Ovary (tissue), 9 donors: ENCODE data around the gene TMC6. TPM values are rescaled to one million over a fixed set of nuclear protein-coding genes. Genes with fewer than 3 reads are reported as not detected.

Source experiments
- DNase-seq, 5 donors: peaks; one replicate each; pipeline ENCODE4 v3.0.0-alpha.2; 2019 to 2020
- H3K27ac ChIP-seq, 2 donors: fragments of 200-600 bp; one replicate each; pipeline versions ENCODE4 v1.5.1 to v1.8.0; 2019 to 2022
- H3K27me3 ChIP-seq: fragments of 200-600 bp; one replicate; pipeline ENCODE4 v1.8.0; 2022
- H3K36me3 ChIP-seq: fragments of 200-600 bp; sonication (generic); one replicate; pipeline ENCODE4 v1.5.1; 2019
- H3K4me1 ChIP-seq: one replicate; pipeline ENCODE4 v1.8.1; 2013; ENCODE audit warnings: mild to moderate bottlenecking, moderate library complexity; ENCODE audit not compliant: insufficient read depth
- H3K4me3 ChIP-seq: fragments of 200-600 bp; sonication (generic); one replicate; pipeline ENCODE4 v1.5.1; 2017
- H3K9me3 ChIP-seq, 2 donors: fragments of 200-600 bp in 1 of 2; sonication (generic) in 1 of 2; one replicate each; pipeline versions ENCODE4 v1.5.1 to v1.8.1; 2013 to 2019; ENCODE audit warnings: mild to moderate bottlenecking in 1 of 2, moderate library complexity in 1 of 2
- EP300 ChIP-seq: sonication (generic); formaldehyde crosslinking; IDR thresholded peaks from one replicate; pipeline ENCODE4 v1.6.1; 2017; ENCODE audit warnings: antibody characterized with exemption
- POLR2A ChIP-seq: fragments of 450-650 bp; IDR thresholded peaks from one replicate; pipeline ENCODE4 v1.6.1; 2017; ENCODE audit warnings: antibody characterized with exemption, mild to moderate bottlenecking, moderate library complexity
- WGBS, 3 donors: extraction: QIAGEN DNeasy Blood & Tissue Kit in 1 of 3; methylation state at CpG; one replicate each; pipeline versions ENCODE4 v1.1.5 to v1.1.7; 2013 to 2017; 5-methylcytosine and 5-hydroxymethylcytosine counted together
- intact Hi-C, 4 donors: fragments of 100-400 bp; cut with DNase I; formaldehyde crosslinking; loops; one replicate each; pipeline versions ENCODE4 v1.11.0 to v1.15.1; 2022 to 2023
- polyA plus RNA-seq, 2 donors: library from polyadenylated mRNA; stranded (reverse); fragments of 200-250 nt in 1 of 2; fragments of 350-450 nt in 1 of 2; fragmentation: Illumina TruSeq in 1 of 2; extraction: RNeasy Lipid Tissue Mini Kit (QIAGEN cat#74804) in 1 of 2; gene quantifications; one replicate each; pipeline ENCODE4 v1.2.3, GENCODE V29; 2013 to 2014
- total RNA-seq, 7 donors: library from RNA; depleted of rRNA in 2 of 7; stranded (reverse); fragments of >200 nt in 2 of 7; fragmentation: NEBNext Ultra II Directional in 3 of 7; extraction: Animal tissue kit (Norgen Biotek cat#: 25700) in 3 of 7; gene quantifications; one replicate each; pipeline versions ENCODE4 v1.1.0 to v1.2.4, GENCODE V29; 2016 to 2023
- TF ChIP-seq, protein P1 (sequence below), 3 donors: fragments of 450-650 bp in 2 of 3; fragments of 200-600 bp in 1 of 3; IDR thresholded peaks; one replicate each; pipeline versions ENCODE4 v1.5.1 to v1.8.0; 2016 to 2022; ENCODE audit warnings: antibody characterized with exemption in 3 of 3, mild to moderate bottlenecking in 1 of 3
- donor health status: DM: no; HTN: no; CAD: no; lungs with moderate emphysema.
- donor health status: DM: no; HTN: no; CAD: no.
- donor health status: Bipolar disorder and iron deficiency.
- donor health status: DM: yes; HTN: yes; CAD: no.
- donor health status: DM: no; HTN: no; CAD: no.
- donor health status: DM: yes; HTN: yes; CAD: no.

Gene TMC6
- total and polyA plus RNA-seq, 9 donors: 1.2 to 26.8 (median 8.3) TPM

GRCh38 chr17:78096093-78096492 lies 32.5 kb downstream of the TMC6 start:
- H3K36me3 ChIP-seq: no peaks in the 10 kb centered on the region
- 88 to 90% (median 89%) methylated on average over 9 of the region's 9 CpGs for WGBS, 3 donors
- intact Hi-C loops: no loop called here
- H3K4me1 ChIP-seq: no peaks in the 10 kb centered on the region
- no peak for TF ChIP-seq POLR2A
- TF ChIP-seq, protein P1, sequence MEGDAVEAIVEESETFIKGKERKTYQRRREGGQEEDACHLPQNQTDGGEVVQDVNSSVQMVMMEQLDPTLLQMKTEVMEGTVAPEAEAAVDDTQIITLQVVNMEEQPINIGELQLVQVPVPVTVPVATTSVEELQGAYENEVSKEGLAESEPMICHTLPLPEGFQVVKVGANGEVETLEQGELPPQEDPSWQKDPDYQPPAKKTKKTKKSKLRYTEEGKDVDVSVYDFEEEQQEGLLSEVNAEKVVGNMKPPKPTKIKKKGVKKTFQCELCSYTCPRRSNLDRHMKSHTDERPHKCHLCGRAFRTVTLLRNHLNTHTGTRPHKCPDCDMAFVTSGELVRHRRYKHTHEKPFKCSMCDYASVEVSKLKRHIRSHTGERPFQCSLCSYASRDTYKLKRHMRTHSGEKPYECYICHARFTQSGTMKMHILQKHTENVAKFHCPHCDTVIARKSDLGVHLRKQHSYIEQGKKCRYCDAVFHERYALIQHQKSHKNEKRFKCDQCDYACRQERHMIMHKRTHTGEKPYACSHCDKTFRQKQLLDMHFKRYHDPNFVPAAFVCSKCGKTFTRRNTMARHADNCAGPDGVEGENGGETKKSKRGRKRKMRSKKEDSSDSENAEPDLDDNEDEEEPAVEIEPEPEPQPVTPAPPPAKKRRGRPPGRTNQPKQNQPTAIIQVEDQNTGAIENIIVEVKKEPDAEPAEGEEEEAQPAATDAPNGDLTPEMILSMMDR (IDR thresholded peaks at IDR 0.05): no peak
- no peak for TF ChIP-seq EP300
- H3K27me3 ChIP-seq: no peaks in the 10 kb centered on the region
- no peak for DNase-seq
- H3K4me3 ChIP-seq: no peak overlapping the region
- H3K27ac ChIP-seq: no peak overlapping the region
- H3K9me3 ChIP-seq: no peaks in the 10 kb centered on the region

GRCh38 chr17:78095035-78095434 lies 33.5 kb downstream of the TMC6 start:
- Histone ChIP-seq H3K4me3 (no peak overlapping the region), H3K4me1 (no peaks in the 10 kb centered on the region), H3K27ac (no peak overlapping the region), H3K9me3 (no peaks in the 10 kb centered on the region), H3K36me3 (no peaks in the 10 kb centered on the region), H3K27me3 (no peaks in the 10 kb centered on the region)
- no peak for DNase-seq
- intact Hi-C loops: no loop called here
- TF ChIP-seq, protein P1 (IDR thresholded peaks at IDR 0.05): no peak
- no peak for TF ChIP-seq EP300
- TF ChIP-seq POLR2A: no peak
- WGBS, 3 donors: 95 to 98% (median 95%) methylated on average over 6 of the region's 6 CpGs

GRCh38 chr17:78092794-78093324 lies 35.7 kb downstream of the TMC6 start:
- H3K4me1 ChIP-seq: no peaks in the 10 kb centered on the region
- intact Hi-C loops: no loop called here
- no peaks in the 10 kb centered on the region for H3K27me3 ChIP-seq
- 89 to 95% (median 93%) methylated on average over 6 of the region's 6 CpGs for WGBS, 3 donors
- TF ChIP-seq EP300 (no peak), POLR2A (no peak)
- TF ChIP-seq, protein P1 (IDR thresholded peaks at IDR 0.05): no peak
- no peak overlapping the region for H3K27ac ChIP-seq
- H3K36me3 ChIP-seq: no peaks in the 10 kb centered on the region
- no peak overlapping the region for H3K4me3 ChIP-seq
- H3K9me3 ChIP-seq: no peaks in the 10 kb centered on the region
- no peak for DNase-seq

DNA sequence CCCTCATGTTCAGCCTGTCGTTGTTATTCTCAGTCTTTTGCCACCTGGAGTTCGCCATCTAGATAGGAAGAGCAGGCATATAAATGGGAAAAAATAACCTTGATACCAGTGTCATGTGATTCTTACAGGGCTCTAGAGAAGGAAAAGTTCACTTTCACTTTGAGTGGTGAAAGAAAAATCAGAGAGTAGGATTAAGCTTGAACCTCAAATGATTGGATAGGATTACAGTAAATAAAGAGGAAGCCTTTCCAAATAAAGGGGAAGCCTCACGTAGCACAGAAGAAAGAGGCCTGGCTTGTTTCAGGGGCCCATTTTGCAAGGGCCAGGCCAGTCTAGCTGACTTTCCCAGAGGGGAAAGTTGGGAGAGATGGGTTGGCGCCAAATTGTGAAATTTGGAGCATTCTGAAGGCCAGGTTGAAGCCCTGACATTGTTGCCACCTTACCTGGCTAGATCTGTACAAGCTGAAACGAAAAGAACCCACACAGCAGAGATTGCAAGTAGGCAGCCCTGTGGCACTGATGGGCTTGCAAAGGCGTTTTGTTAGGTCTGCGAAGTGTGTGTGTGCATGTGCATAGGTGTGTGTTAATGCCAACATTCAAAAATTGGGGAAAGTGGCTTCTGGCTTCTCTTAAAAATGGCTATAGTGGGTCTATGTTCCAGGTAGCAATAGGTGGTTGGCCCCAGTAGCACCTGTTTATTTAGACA lies 38.8 kb downstream of the TMC6 start:
- Histone ChIP-seq H3K27ac (no peak overlapping the region), H3K4me1 (no peaks in the 10 kb centered on the region), H3K27me3 (no peaks in the 10 kb centered on the region), H3K4me3 (no peak overlapping the region), H3K36me3 (no peaks in the 10 kb centered on the region), H3K9me3 (no peaks in the 10 kb centered on the region)
- WGBS, 3 donors: 61 to 64% (median 62%) methylated on average over 7 of the region's 7 CpGs
- no peak for DNase-seq
- TF ChIP-seq, protein P1 (IDR thresholded peaks at IDR 0.05): no peak
- no peak for TF ChIP-seq EP300
- no peak for TF ChIP-seq POLR2A
- intact Hi-C loops: no loop called here
